MM.1S (cell line): ENCODE measurements around the gene FZD1.

Source experiments
- CTCF ChIP-seq: fragments of 300-600 bp; sonication (generic); IDR thresholded peaks from 2 replicates; pipeline ENCODE4 v1.5.1; 2016; ENCODE audit warnings: antibody characterized with exemption, low read length, mixed read lengths
- EZH2 ChIP-seq: fragments of 300-600 bp; sonication (generic); optimal IDR thresholded peaks from 2 replicates; pipeline ENCODE3; 2017; ENCODE audit warnings: low read depth, mild to moderate bottlenecking, antibody characterized with exemption, low read length, mixed read lengths
- EZH2phosphoT487 ChIP-seq: fragments of 300-600 bp; sonication (generic); IDR thresholded peaks from 2 replicates; pipeline ENCODE4 v1.6.1; 2018; ENCODE audit warnings: antibody characterized with exemption, low read length

GRCh38 chr7:91249506-91250233 lies 14.6 kb upstream of the FZD1 start:
- no peak for TF ChIP-seq CTCF
- no peak for TF ChIP-seq EZH2
- no peak for TF ChIP-seq EZH2phosphoT487
